ENCODE results near the gene CLDN9.

DNA sequence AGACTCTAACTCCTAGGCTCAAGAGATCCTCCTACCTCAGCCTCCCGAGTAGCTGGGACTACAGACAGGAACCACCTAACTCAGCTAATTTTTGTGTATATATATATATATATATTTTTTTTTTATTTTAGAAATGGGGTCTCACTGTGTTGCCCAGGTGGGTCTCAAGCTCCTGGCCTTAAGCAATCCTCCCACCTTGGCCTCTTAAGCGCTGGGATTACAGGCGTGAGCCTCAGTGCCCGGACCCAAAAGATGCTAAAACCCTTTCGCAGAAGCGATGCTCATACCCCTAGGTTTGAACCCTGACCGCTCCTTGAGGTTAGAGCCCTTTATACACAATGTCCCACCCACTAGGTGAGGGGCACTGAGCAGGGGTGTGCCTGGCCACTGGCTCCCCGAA is 2.2 kb upstream of the CLDN9 start:
- TF ChIP-seq POLR2A (IDR thresholded peaks at IDR 0.05) = no peak
- TF ChIP-seq, protein P1, sequence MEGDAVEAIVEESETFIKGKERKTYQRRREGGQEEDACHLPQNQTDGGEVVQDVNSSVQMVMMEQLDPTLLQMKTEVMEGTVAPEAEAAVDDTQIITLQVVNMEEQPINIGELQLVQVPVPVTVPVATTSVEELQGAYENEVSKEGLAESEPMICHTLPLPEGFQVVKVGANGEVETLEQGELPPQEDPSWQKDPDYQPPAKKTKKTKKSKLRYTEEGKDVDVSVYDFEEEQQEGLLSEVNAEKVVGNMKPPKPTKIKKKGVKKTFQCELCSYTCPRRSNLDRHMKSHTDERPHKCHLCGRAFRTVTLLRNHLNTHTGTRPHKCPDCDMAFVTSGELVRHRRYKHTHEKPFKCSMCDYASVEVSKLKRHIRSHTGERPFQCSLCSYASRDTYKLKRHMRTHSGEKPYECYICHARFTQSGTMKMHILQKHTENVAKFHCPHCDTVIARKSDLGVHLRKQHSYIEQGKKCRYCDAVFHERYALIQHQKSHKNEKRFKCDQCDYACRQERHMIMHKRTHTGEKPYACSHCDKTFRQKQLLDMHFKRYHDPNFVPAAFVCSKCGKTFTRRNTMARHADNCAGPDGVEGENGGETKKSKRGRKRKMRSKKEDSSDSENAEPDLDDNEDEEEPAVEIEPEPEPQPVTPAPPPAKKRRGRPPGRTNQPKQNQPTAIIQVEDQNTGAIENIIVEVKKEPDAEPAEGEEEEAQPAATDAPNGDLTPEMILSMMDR (IDR thresholded peaks at IDR 0.05) = no peak
